Nephron (organoid): ENCODE results near the gene SLC38A3.

Source experiments
- H3K27ac Mint-ChIP-seq, 3 experiments: 2 replicates each; pipeline ENCODE4 v1.8.0; 2020; ENCODE audit warnings: mixed read lengths in 3 of 3, mild to moderate bottlenecking in 2 of 3, moderate library complexity in 1 of 3
- H3K27me3 Mint-ChIP-seq: 2 replicates; pipeline ENCODE4 v1.8.0; 2021; ENCODE audit warnings: low read depth, mild to moderate bottlenecking, moderate library complexity, mixed read lengths
- H3K36me3 Mint-ChIP-seq: 2 replicates; pipeline ENCODE4 v1.8.0; 2020; ENCODE audit warnings: low read depth, mixed read lengths
- H3K4me1 Mint-ChIP-seq: 2 replicates; pipeline ENCODE4 v1.8.0; 2020; ENCODE audit warnings: mixed read lengths
- H3K4me3 Mint-ChIP-seq, 3 experiments: 2 replicates each; pipeline ENCODE4 v1.8.0; 2020; ENCODE audit warnings: mild to moderate bottlenecking in 3 of 3, mixed read lengths in 3 of 3, moderate library complexity in 2 of 3
- H3K9me3 Mint-ChIP-seq: 2 replicates; pipeline ENCODE4 v1.8.0; 2020; ENCODE audit warnings: mixed read lengths
- TF ChIP-seq, protein P1 (sequence below), 3 experiments: fragments of 200-600 bp; sonication (generic); IDR thresholded peaks; one replicate each; pipeline ENCODE4 v1.5.0; 2021; ENCODE audit warnings: antibody characterized with exemption in 3 of 3; ENCODE audit not compliant: unreplicated experiment in 3 of 3

Gene SLC38A3

GRCh38 chr3:50270422-50271224 is 65.6 kb downstream of the SLC38A3 start:
- Mint-ChIP-seq H3K27me3 (peaks cover 23% of the 10 kb centered on the region), H3K4me3 (peak overlapping the region in 1 of 3 experiments; percentile 87), H3K4me1 (peaks cover 63% of the 10 kb centered on the region), H3K9me3 (no peaks in the 10 kb centered on the region), H3K27ac (peak overlapping the region; percentile 75 to 97 (median 75)), H3K36me3 (peaks cover 7% of the 10 kb centered on the region)
- TF ChIP-seq, protein P1, sequence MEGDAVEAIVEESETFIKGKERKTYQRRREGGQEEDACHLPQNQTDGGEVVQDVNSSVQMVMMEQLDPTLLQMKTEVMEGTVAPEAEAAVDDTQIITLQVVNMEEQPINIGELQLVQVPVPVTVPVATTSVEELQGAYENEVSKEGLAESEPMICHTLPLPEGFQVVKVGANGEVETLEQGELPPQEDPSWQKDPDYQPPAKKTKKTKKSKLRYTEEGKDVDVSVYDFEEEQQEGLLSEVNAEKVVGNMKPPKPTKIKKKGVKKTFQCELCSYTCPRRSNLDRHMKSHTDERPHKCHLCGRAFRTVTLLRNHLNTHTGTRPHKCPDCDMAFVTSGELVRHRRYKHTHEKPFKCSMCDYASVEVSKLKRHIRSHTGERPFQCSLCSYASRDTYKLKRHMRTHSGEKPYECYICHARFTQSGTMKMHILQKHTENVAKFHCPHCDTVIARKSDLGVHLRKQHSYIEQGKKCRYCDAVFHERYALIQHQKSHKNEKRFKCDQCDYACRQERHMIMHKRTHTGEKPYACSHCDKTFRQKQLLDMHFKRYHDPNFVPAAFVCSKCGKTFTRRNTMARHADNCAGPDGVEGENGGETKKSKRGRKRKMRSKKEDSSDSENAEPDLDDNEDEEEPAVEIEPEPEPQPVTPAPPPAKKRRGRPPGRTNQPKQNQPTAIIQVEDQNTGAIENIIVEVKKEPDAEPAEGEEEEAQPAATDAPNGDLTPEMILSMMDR (IDR thresholded peaks at IDR 0.05; ENCODE audit: unreplicated experiment in 3 of 3) = no peak
